Karpas-422 (cell line): ENCODE data around the gene LY6G6F. TPM values are rescaled to one million over a fixed set of nuclear protein-coding genes. Genes with fewer than 3 reads are reported as not detected.
A peak's percentile ranks its signal among the peaks of the same experiment; 100 is the strongest.

ENCODE experiments used
- DNase-seq: peaks from one replicate; pipeline ENCODE4 v3.0.0-alpha.2; 2015
- H2AFZ ChIP-seq: fragments of 200-600 bp; sonication (generic); 2 replicates; pipeline ENCODE4 v1.6.1; 2014; ENCODE audit warnings: antibody characterized with exemption, low read length, mixed read lengths
- H3K27ac ChIP-seq: fragments of 200-600 bp; sonication (generic); 2 replicates; pipeline ENCODE4 v1.5.1; 2014; ENCODE audit warnings: mild to moderate bottlenecking, low read length, moderate library complexity
- H3K27me3 ChIP-seq: fragments of 200-600 bp; sonication (generic); 2 replicates; pipeline ENCODE4 v1.6.1; 2014; ENCODE audit warnings: low read length, mixed read lengths
- H3K36me3 ChIP-seq: fragments of 200-600 bp; sonication (generic); 2 replicates; pipeline ENCODE4 v1.6.1; 2014; ENCODE audit warnings: low read length, mixed read lengths; ENCODE audit not compliant: insufficient read depth
- H3K4me1 ChIP-seq: fragments of 200-600 bp; sonication (generic); 2 replicates; pipeline ENCODE4 v1.6.1; 2014; ENCODE audit warnings: mild to moderate bottlenecking, low read length, mixed read lengths
- H3K4me2 ChIP-seq: fragments of 200-600 bp; sonication (generic); 2 replicates; pipeline ENCODE4 v1.6.1; 2014; ENCODE audit warnings: low read length, low read depth, mild to moderate bottlenecking; ENCODE audit not compliant: poor library complexity, severe bottlenecking
- H3K4me3 ChIP-seq: fragments of 200-600 bp; sonication (generic); 2 replicates; pipeline ENCODE4 v1.5.1; 2014; ENCODE audit warnings: mild to moderate bottlenecking, antibody characterized with exemption, low read length, mixed read lengths
- H3K79me2 ChIP-seq: fragments of 200-600 bp; sonication (generic); 2 replicates; pipeline ENCODE4 v1.6.1; 2014; ENCODE audit warnings: mild to moderate bottlenecking, low read length, mixed read lengths
- H3K9ac ChIP-seq: fragments of 200-600 bp; sonication (generic); 2 replicates; pipeline ENCODE4 v1.6.0; 2014; ENCODE audit warnings: low read length
- H3K9me2 ChIP-seq: fragments of 200-600 bp; sonication (generic), shearing (Covaris generic); replicated peaks from 2 replicates; pipeline ENCODE4 v1.6.0; 2014; ENCODE audit warnings: mild to moderate bottlenecking, low read length, moderate library complexity; ENCODE audit not compliant: insufficient read depth
- H3K9me3 ChIP-seq: fragments of 300-700, 200-600 bp; sonication (generic); 2 replicates; pipeline ENCODE4 v1.6.1; 2014; ENCODE audit warnings: low read length, mixed read lengths
- H4K20me1 ChIP-seq: fragments of 200-600 bp; sonication (generic); 2 replicates; pipeline ENCODE4 v1.6.1; 2014; ENCODE audit warnings: mild to moderate bottlenecking, antibody characterized with exemption, low read length, low read depth; ENCODE audit not compliant: insufficient read depth
- total RNA-seq: library from RNA; depleted of rRNA; stranded (reverse); fragments of >200 nt; shearing (Covaris generic); gene quantifications from 2 replicates; pipeline ENCODE4 v1.2.3, GENCODE V29; 2014; ENCODE audit warnings: low replicate concordance

The LY6G6F gene
- total RNA-seq, 1 experiment from 2014 or later: not detected

- Histone ChIP-seq H4K20me1 (no peaks in the 10 kb centered on the region), H3K4me3 (no peak within 1 kb of the TSS), H3K4me2 (no peak within 1 kb of the TSS), H3K9ac (no peak within 1 kb of the TSS), H3K27me3 (no peaks in the 10 kb centered on the region), H3K9me3 (no peaks in the 10 kb centered on the region), H2AFZ (no peak within 1 kb of the TSS), H3K4me1 (peaks cover 9% of the 10 kb centered on the region), H3K36me3 (no peaks in the 10 kb centered on the region), H3K9me2 (no peaks in the 10 kb centered on the region), H3K79me2 (no peaks in the 10 kb centered on the region), H3K27ac (no peak within 1 kb of the TSS)
- no peak for DNase-seq
Measured at GRCh38 chr6:31721351-31722020, 14.8 kb downstream of the LY6G6F start, which contains the start of gene LY6G6C. TSS of gene LY6G6C (minus strand) at chr6:31721746. CDS start at chr6:31721679, 67 bp downstream.

GRCh38 chr6:31722173-31722572 is 15.5 kb downstream of the LY6G6F start:
- DNase-seq: no peak
- Histone ChIP-seq H3K4me3 (no peak overlapping the region), H4K20me1 (no peaks in the 10 kb centered on the region), H3K36me3 (no peaks in the 10 kb centered on the region), H3K9me2 (no peaks in the 10 kb centered on the region), H3K9me3 (no peaks in the 10 kb centered on the region), H3K79me2 (no peaks in the 10 kb centered on the region), H2AFZ (no peak overlapping the region), H3K9ac (no peak overlapping the region), H3K27me3 (no peaks in the 10 kb centered on the region), H3K27ac (no peak overlapping the region), H3K4me2 (no peak overlapping the region), H3K4me1 (peaks cover 16% of the 10 kb centered on the region)

GRCh38 chr6:31723245-31723979 is 16.7 kb downstream of the LY6G6F start, which contains the start of gene MPIG6B:
TSS of gene MPIG6B (plus strand) at chr6:31723373. CDS start at chr6:31723384, 11 bp downstream.
- Histone ChIP-seq H3K79me2 (no peaks in the 10 kb centered on the region), H4K20me1 (no peaks in the 10 kb centered on the region), H3K4me3 (no peak within 1 kb of the TSS), H3K27ac (no peak within 1 kb of the TSS), H2AFZ (no peak within 1 kb of the TSS), H3K36me3 (no peaks in the 10 kb centered on the region), H3K9me3 (no peaks in the 10 kb centered on the region), H3K9me2 (no peaks in the 10 kb centered on the region), H3K9ac (no peak within 1 kb of the TSS), H3K27me3 (no peaks in the 10 kb centered on the region), H3K4me1 (peaks cover 20% of the 10 kb centered on the region), H3K4me2 (no peak within 1 kb of the TSS)
- DNase-seq: no peak

DNA sequence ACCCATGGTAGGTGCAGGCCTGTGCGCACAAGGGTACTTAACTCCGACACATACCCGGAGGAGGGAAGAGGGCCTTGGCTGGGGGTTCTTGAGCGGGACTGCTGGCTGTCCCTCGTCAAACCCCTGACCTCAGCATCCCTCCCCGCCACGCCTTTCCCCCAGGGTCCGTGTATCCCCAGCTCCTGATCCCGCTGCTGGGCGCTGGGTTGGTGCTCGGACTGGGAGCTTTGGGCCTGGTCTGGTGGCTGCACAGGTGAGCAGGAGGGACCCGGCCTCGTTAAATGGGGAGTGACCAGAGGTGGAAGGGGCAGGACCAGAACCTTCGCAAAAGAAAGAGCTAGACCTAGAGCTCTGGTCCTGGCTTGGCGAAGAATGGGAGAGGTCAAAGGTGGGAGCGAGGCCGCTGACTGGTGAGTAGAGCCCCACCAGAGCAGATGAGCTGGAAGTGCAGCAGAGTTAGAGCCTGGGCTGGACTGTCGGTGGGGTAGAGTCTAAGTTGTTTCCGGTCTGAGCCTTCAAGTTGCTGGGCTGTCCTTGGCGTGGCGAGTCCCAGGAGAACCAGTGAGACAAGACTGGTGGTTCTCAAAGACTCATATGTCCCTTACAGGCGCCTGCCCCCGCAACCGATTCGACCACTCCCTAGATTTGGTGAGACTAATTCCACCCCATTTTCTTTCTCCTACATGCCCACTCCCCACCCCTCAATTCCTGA is 17.5 kb downstream of the LY6G6F start:
- Histone ChIP-seq H4K20me1 (no peaks in the 10 kb centered on the region), H3K4me3 (no peak overlapping the region), H2AFZ (no peak overlapping the region), H3K27me3 (no peaks in the 10 kb centered on the region), H3K4me2 (no peak overlapping the region), H3K9me3 (no peaks in the 10 kb centered on the region), H3K4me1 (peaks cover 28% of the 10 kb centered on the region), H3K36me3 (no peaks in the 10 kb centered on the region), H3K9ac (no peak overlapping the region), H3K79me2 (no peaks in the 10 kb centered on the region), H3K9me2 (no peaks in the 10 kb centered on the region), H3K27ac (no peak overlapping the region)
- no peak for DNase-seq

DNA sequence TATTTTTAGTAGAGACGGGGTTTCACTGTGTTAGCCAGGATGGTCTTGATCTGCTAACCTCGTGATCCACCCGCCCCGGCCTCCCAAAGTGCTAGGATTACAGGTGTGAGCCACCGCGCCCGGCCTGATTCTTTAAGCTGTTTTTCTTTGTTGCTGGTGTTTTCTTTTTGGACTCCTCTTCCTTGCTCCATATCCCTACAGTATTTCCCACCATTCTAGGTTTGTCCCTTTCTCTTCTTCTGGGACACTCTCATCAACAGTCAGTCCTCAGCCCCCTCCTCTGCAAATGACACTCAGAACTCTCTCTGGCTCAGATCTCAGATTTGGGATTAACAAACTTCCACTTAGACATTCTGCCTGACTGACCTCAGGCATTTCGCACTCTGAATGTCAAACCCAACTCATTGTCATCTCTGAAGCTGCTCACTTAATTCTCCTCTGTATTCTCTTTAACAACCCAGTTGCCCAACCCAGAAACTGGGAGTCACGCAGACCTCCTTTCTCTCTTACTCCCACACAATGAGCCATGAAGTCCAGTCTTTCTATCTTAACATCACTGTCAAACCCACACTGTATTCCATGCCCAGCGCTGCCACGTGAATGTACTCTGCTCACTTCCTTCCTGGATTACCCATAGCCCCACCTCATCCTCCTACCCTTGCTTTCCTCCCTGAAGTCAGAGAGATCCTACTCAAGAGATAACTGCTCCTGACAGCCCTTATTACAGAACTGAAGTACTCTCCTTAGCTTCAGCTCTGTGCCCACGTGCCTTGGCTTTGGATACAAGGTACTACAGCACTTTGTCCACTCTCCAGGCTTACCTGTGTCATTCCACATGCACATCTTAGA is 19.1 kb downstream of the LY6G6F start:
- Histone ChIP-seq H4K20me1 (no peaks in the 10 kb centered on the region), H3K79me2 (no peaks in the 10 kb centered on the region), H3K27ac (no peak overlapping the region), H3K4me2 (no peak overlapping the region), H3K4me3 (no peak overlapping the region), H3K27me3 (no peaks in the 10 kb centered on the region), H3K9me3 (no peaks in the 10 kb centered on the region), H3K9me2 (no peaks in the 10 kb centered on the region), H2AFZ (no peak overlapping the region), H3K4me1 (peaks cover 37% of the 10 kb centered on the region), H3K9ac (no peak overlapping the region), H3K36me3 (0 out of 2 replicates have a peak, but pooled peaks cover 3% of the 10 kb centered on the region)
- DNase-seq: no peak

GRCh38 chr6:31727034-31727716 is 20.5 kb downstream of the LY6G6F start:
- peaks cover 12% of the 10 kb centered on the region for H3K36me3 ChIP-seq
- H2AFZ ChIP-seq: no peak overlapping the region
- H3K4me3 ChIP-seq: no peak overlapping the region
- DNase-seq: no peak
- no peaks in the 10 kb centered on the region for H4K20me1 ChIP-seq
- H3K27ac ChIP-seq: no peak overlapping the region
- no peaks in the 10 kb centered on the region for H3K9me2 ChIP-seq
- H3K9me3 ChIP-seq: no peaks in the 10 kb centered on the region
- 0 out of 2 replicates have a peak overlapping the region, but pooled peaks have one; percentile 9 for H3K9ac ChIP-seq
- H3K4me1 ChIP-seq: peaks cover 37% of the 10 kb centered on the region
- no peak overlapping the region for H3K4me2 ChIP-seq
- no peaks in the 10 kb centered on the region for H3K79me2 ChIP-seq
- no peaks in the 10 kb centered on the region for H3K27me3 ChIP-seq
